Limb (tissue), 2 donors: ENCODE results near the gene HLA-DRA.
"Not testable (repeated sequence)": the region's sequence is repeated elsewhere in the genome, so short reads cannot be mapped to it uniquely, and the experiment has no call there.

Source experiments
- DNase-seq, 2 donors: peaks; one replicate each; pipeline ENCODE4 v3.0.0-alpha.2; 2016; ENCODE audit errors: extremely low spot score in 2 of 2

HLA-DRA gene

DNA sequence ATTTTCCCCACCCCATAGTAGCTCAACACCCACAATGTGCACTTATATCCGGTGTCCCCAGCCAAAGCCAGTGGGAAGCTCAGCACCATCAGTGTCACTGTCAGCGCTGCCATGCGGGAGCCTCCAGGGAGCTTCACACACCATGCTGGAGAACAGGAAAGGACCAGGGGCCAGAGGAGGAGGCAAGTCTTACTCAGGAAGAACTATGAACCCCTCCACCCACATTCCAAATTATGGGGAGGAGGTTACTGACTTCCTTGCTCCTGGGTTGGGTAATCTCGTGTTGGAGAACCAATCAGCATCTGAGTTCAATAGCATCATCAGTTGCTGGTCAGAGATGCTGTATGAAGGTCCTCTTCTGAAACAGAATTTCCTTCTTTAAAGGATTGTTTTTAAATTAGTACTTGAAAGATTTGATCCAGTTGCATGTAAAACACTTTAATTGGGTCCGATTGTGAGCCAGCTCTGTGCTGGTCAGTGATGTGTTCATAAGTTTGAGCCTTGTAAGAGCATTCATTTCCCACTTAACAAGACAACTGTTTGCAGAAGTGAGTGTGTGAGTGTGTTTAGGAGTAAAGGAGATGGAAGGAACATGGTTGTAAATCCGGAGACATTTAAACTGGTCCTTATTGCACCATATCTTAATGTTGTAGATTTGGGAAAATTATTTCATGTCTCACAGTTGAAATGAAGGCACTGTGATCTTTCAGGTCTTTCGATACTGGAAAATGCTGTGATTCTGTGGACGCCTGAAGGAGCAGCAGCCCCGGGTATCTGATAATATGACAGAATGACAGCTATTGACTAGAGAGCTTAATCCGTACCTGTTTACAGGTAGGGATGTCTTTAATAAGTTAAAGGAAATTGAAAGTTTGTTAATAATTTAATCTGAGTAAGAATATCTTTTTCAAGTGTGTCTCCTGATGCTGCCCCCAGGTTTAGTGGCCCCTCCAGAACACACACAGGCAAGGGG lies 34.0 kb downstream of the HLA-DRA start:
- DNase-seq = not testable (repeated sequence)

DNA sequence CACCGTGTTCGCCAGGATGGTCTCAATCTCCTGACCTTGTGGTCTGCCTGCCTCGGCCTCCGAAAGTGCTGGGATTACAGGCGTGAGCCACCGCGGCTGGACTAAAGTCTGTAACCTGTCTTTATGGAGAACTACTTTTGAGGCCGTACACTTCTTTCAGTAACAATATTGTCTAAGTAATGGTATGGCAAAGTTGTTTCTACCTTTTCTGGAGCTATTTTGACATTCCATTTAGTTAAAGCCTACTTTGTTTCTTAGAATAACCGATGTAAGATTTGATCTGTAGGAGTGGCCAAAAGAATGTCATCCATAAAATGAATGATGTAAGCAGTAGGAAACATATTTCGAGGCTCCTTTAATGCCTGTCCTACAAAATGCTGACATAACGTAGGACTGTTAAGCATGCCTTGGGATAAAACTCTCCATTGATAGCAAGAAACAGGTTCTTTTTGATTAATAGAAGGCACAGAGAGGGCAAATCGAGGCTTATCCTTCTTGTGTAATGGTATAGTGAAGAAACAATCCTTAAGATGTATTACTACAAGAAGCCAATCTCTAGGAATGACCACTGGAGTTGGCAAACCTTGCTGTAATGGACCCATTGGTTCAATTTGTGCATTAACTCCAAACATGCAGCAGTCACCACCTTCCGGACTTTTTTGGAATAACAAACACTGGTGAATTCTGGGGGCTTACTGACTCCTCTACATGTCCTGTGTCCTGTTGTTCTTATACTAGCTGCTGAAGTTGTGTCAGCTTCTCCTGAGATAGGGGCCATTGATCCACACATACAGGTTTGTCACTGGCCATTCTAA lies 35.9 kb downstream of the HLA-DRA start:
- no peak for DNase-seq

DNA sequence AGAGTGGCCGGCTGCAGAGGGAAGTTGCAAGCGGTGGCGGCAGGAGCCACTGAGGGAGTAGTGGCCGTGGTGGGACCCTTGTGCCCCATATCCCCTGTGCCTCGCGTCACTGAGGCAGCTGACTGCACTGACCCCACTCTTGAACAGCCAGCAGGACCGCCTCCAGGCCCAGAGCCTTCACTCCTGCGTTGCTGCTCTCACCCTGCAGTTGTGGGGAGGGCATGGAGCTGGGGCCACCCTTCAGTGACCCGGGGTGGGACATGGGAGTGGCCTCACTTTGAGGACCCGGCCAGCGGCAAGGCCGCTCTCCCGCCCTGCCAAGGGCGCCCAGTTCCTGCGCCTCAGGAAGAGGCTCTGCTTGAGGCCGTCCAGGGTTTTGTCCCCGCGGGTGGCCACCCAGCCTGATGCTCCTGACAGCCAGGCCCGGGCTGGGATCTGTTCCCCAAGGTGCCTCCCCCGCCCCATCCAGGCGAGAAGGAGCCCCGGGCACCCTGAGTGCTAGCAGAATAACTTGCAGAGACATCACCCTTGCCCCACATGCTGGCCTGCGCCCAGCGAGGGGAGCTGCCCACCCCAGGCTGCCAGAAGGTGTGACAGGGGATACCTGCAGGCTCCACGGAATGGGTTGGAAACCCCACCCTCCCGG lies 44.4 kb downstream of the HLA-DRA start:
- no peak for DNase-seq

DNA sequence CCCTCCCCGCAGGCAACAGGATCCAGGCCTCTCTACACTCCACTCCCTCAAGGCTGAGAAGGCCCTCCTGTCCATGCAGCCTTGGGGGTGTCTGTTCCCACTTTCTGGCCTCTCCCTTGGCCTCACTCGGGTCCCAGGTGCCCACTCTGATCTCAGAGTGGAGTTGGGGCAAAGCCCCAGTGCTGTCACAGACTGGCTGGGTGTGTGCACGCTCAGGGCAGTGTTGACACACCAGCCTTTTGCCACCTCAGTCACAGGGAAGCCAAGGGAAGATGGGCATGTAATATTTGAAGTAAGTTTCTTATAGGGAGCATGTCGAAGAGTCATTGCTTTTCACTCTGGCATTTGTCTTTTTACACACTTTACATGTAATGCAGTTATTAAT lies 44.9 kb downstream of the HLA-DRA start:
- DNase-seq = no peak

DNA sequence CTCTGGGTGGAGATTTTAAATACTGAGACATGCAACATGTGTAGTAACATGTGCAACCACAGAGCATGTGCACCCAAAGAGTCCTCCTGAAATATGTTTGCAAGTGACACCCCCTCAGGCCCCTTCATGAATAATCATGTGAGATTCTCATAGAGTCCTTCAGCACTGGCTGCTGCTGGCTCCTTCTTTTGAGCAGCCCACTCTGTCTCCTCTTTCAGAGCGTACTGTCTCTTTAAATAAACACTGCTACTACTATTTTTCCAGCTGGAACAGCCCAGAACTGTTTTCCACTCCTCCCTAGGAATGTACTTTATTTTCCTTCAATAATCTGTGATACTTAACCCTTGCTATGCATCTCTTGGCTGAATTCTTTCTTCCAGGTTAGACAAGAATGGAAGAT lies 48.4 kb downstream of the HLA-DRA start:
- DNase-seq = no peak

DNA sequence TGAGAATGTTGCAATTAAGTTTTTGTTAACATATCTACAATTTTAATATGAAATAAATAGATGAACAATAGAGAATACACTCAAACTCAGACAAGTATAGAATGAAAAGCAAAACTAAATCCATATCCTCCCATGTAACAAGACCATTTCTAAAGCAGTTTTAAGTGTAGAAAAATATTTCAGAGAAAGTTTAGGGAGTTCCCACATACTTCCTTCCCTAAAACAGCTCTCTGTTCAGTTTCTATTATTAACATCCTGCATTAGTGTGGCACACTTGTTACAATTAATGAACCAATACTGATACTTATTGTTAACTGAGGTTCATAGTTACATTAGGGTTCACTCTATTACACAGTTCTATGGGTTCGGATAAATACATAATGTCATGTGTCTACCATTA lies 52.0 kb downstream of the HLA-DRA start:
- DNase-seq = no peak

DNA sequence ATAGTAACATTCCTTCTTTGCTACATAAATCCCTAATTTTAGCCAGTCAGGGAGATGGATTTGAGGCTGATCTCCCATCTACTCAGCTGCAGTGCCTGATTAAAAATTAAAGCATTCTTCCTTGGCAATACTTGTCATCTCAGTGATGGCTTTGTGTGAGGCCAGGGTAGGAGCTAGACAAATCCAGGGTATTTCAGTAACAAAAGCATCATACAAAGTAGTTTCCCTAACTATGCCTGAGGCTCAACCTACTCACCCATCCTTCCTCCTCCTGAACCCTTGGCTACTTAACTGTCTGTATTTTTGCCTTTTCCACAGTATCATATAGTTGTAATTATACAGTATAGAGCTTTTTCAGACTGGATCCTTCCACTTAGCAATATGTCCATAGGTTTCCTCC lies 52.7 kb downstream of the HLA-DRA start:
- no peak for DNase-seq
